ENCODE data around the gene ATP8B1. TPM values are rescaled to one million over a fixed set of nuclear protein-coding genes. Genes with fewer than 3 reads are reported as not detected.

ATP8B1 gene
- total and polyA plus RNA-seq, 2 donors (not counting 3 experiments of a cell fraction or from before 2014, with no cell fraction given): 49.3 to 100 TPM

GRCh38 chr18:57733861-57734260 is 69.3 kb downstream of the ATP8B1 start:
- CTCF ChIA-PET: no interaction called here
- no peaks in the 10 kb centered on the region for H4K20me1 ChIP-seq (replicated peaks; ENCODE audit: control insufficient read depth, extremely low read depth, insufficient read depth, low read length)
- BruUV-seq (replicated peaks): no TSS peak
- no peak for DNase-seq (ENCODE audit: low read depth, low spot score)
- peaks cover 5% of the 10 kb centered on the region for H3K4me1 ChIP-seq (ENCODE audit: control insufficient read depth, extremely low read depth, insufficient read depth, low read length)
- intact Hi-C loops (cut with micrococcal nuclease) (no loop called here), dilution Hi-C loops (cut with MboI; ENCODE audit: extremely low pct_ligation_motif_present, low sequenced_read_pairs) (no loop called here)
- FAIRE-seq: no peak
- H3K4me3 ChIP-seq (replicated peaks in 1 of 3; ENCODE audit: insufficient read depth in 1 of 3, low read depth in 1 of 3, low read length in 3 of 3): no peak overlapping the region
- H3K9me3 ChIP-seq (replicated peaks; ENCODE audit: control insufficient read depth, insufficient read depth, low read length): no peaks in the 10 kb centered on the region
- H2AFZ ChIP-seq (ENCODE audit: low read depth, low read length): no peak overlapping the region
- H3K27me3 ChIP-seq (ENCODE audit: control insufficient read depth in 2 of 2, insufficient read depth in 2 of 2, low read length in 2 of 2): no peaks in the 10 kb centered on the region
- POLR2A ChIA-PET: no interaction called here
- no peak for TF ChIP-seq POLR2AphosphoS5 (IDR thresholded peaks at IDR 0.05; ENCODE audit: insufficient read depth, low read depth, low read length)
- TF ChIP-seq JUN (IDR thresholded peaks at IDR 0.05; ENCODE audit: borderline replicate concordance, insufficient read depth, insufficient read length, low read depth): no peak
- TF ChIP-seq GATA2 (IDR thresholded peaks at IDR 0.05; ENCODE audit: insufficient read depth, insufficient read length, low read depth, low read length): no peak
- no peak for TF ChIP-seq MAX (IDR thresholded peaks at IDR 0.05; ENCODE audit: insufficient read depth, insufficient read length)
- no peak for TF ChIP-seq POLR2A (IDR thresholded peaks at IDR 0.05; ENCODE audit: low read depth, low read length)
- no peak for TF ChIP-seq CTCF (IDR thresholded peaks at IDR 0.05; ENCODE audit: extremely low read depth in 1 of 2, insufficient read depth in 1 of 2, low read depth in 1 of 2, low read length in 2 of 2)
- no peak for TF ChIP-seq FOS (IDR thresholded peaks at IDR 0.05; ENCODE audit: borderline replicate concordance, insufficient read depth, low read length)
- no peak for TF ChIP-seq EZH2 (IDR thresholded peaks at IDR 0.05; ENCODE audit: borderline replicate concordance, low read depth, low read length, severe bottlenecking)
- no peak for TF ChIP-seq MYC (IDR thresholded peaks at IDR 0.05; ENCODE audit: low read depth, low read length)
- peaks cover 2% of the 10 kb centered on the region for H3K79me2 ChIP-seq (ENCODE audit: control insufficient read depth, insufficient read depth, low read length)
- H3K36me3 ChIP-seq (ENCODE audit: control insufficient read depth in 2 of 2, extremely low read depth in 1 of 2, insufficient read depth in 2 of 2, low read length in 2 of 2): peaks cover 0 to 9% of the 10 kb centered on the region in 2 experiments
- no peak overlapping the region for H3K27ac ChIP-seq (ENCODE audit: insufficient read depth, low read depth, low read length)
- no peak overlapping the region for H3K9ac ChIP-seq (replicated peaks; ENCODE audit: extremely low read depth, insufficient read depth, low read length)
- no peaks in the 10 kb centered on the region for H3K9me1 ChIP-seq (replicated peaks; ENCODE audit: control insufficient read depth, extremely low read depth, insufficient read depth, low read length)
- H3K4me2 ChIP-seq (ENCODE audit: insufficient read depth, low read length): no peak overlapping the region

Data from endothelial cell of umbilical vein (primary cell).